HG03108 (cell line): ENCODE data around the gene TLE1.

Source experiments
- ATAC-seq: cut with Tn5 transposase; IDR thresholded peaks from one replicate; pipeline ENCODE4 v1.9.1; 2021; ENCODE audit warnings: moderate library complexity; ENCODE audit not compliant: unreplicated experiment

Gene TLE1

GRCh38 chr9:81557452-81558090, 131.8 kb downstream of the TLE1 start:
- no peak for ATAC-seq

DNA sequence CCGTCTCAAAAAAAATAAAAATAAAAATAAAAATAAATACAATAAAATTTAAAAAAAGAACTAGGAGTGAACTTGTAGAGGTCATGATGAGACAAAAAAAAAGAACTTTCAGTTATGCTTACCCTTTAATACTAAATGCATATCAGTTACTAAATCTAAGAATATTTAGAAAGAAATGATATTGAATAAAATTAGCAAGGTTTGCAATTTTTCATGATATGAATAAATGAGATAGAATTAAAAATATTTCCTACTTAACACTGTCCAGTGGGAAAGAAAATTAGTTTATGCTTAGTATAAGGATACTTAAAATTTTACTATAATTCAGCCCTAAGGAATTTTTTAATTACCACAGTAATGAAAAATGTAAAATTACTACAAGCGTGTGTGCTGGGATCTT, 132.4 kb downstream of the TLE1 start:
- ATAC-seq, result no peak

- no peak for ATAC-seq
Measured at GRCh38 chr9:81552581-81552991, 136.8 kb downstream of the TLE1 start.

DNA sequence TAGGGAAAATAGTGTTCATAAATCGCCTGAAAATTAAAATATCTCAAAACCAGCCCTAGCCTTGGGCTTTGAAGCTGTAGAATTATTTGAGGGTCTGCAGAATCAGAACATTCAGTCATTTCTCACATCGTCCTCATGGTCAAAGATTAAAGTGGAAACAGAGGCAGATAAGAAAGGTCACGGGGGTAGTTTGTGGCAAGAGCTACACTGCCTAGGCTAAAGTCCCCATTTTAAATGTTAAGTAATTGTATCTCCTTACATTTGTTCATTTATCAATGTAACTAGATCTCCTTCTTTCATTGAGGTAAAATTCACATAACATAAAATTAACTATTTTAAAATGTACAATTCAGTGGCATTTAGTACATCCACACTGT, 139.2 kb downstream of the TLE1 start:
- no peak for ATAC-seq

GRCh38 chr9:81549500-81550206, 139.7 kb downstream of the TLE1 start:
- ATAC-seq, result no peak

- ATAC-seq, result no peak
Measured at GRCh38 chr9:81548911-81549310, 140.4 kb downstream of the TLE1 start.

DNA sequence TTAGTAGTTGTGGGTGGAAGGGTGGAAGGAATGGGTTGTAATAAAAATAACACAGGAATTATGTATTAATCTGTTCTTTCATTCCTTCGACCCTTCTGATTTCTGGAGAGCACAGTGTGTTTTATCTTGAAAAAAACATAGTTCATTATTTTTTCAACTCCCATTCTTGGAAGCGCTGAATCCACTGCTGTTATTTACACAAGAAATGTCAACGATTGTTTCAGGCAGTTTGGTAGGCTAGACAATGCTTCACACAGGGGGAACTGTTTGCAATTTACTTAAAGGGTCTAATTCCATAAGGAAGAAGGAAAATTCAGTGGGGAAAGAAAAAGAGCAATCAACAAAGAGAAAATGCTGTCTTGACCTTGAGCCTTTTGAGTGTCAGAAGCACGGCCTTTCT, 142.9 kb downstream of the TLE1 start:
- no peak for ATAC-seq

GRCh38 chr9:81543695-81544094, 145.7 kb downstream of the TLE1 start:
- no peak for ATAC-seq

GRCh38 chr9:81542118-81542889, 147.0 kb downstream of the TLE1 start:
- no peak for ATAC-seq

- no peak for ATAC-seq
Measured at GRCh38 chr9:81540142-81540710, 149.1 kb downstream of the TLE1 start.

DNA sequence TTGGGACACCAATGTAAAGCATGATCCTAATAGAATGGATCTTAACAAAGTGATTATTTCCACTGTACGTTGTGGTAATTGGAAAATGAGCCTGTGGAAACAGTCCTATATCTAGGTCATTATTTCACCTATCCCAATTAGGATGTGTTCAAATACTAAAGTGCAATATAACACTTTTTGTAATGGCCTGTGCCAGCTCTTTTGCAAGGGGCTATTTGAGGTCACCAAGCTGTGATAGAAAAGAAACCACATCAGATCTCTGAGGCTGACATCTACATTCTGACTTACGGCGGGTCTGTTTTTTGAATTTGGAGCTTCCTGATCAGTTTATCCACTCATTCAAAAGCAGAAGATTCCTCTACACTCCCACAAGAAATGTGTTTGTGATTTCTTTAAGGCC, 150.0 kb downstream of the TLE1 start:
- ATAC-seq, result no peak

- no peak for ATAC-seq
Measured at GRCh38 chr9:81538890-81539289, 150.5 kb downstream of the TLE1 start.

DNA sequence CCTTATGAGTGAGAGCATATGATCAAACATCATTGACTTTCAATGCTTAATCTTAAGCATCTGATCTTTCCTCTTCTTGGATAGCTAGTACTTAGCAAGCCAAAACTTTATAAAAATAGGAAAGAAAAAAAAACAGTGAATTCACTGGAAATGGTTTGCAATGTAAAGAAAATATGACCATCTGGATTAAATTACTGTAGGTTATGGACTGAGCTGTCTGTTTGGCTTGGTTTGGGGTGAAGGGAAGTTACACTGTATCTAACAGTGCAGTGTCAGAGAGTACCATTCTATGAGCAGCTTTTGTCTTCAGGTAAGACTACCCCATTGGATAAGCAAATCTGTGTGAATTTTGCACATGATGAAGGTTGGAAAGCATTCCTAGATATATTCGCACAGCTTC, 151.4 kb downstream of the TLE1 start:
- ATAC-seq, result no peak

DNA sequence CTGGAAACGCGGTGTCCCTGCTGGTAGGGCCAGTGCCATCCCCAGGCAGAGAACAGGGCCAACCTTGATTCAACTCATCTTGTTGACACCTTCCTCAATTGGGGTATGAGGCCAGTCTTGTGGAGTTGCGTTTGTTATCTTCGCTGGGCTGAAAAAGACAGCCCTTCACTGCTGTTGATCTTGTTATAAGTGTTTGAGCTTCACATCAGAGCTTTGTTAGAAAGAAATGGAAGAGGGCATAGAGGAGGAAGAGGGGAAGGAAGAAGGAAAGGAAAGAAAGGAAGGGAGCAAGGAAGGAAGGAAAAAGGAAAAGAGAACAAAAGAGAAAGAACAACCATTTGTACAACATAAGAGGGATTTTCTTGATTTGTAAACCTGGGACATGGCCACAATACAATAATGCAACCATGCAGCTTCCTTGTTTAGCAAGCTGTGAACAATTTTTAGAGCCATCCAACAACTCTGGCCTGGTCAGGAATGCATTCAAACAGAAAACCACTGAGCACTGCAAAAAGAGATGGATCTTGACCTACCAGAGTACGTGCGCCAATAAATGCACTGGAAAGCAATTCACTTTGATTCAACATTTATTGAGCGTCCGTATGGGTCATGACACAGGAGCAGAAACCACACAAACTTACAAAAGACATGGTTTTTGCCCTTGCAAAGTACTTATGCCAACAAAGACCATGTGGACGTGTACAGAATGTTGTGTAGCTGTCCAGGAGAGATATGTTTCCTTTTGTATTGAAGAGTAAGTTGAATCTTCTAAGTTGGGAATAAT, 152.9 kb downstream of the TLE1 start:
- ATAC-seq, result no peak

- ATAC-seq, result no peak
Measured at GRCh38 chr9:81535542-81536241, 153.7 kb downstream of the TLE1 start.

- ATAC-seq, result no peak
Measured at GRCh38 chr9:81534138-81534875, 155.0 kb downstream of the TLE1 start.
